ENCODE data around the gene FLCN.

DNA sequence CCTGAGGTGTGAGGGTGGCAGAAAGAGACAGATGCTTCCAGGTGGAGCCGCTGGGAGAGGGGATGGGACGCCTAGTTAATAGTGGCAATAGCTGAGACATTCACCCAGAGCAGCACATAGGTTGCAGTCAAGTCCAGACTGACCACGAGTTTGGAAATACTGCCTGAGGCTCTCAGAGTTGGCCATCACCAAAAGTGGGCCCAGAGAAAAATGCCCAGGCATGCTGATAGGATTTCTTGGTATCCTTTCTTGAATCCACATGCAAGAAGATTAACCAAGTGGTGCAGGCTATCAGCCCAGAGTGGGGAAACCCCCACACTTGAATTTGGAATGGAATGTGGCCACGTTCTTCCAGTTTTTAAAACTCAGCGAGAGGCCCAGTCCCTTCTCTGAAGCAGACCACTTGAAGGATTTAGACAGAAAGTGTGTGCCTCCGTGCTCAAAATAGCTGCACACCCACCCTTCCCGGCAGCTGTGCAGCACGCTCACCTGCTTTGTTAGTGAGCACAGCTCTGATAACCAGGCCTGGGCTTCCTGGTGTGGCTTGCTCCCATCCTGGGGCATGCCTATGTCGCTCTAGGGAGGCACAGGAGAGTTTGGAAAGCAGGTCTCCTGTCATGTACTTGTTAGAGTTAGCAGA, 66.5 kb downstream of the FLCN start:
- TF ChIP-seq POLR2A (IDR thresholded peaks at IDR 0.05) (no peak), EP300 (IDR thresholded peaks at IDR 0.05) (no peak), POLR2AphosphoS5 (IDR thresholded peaks at IDR 0.05) (no peak)
- TF ChIP-seq, protein P1, sequence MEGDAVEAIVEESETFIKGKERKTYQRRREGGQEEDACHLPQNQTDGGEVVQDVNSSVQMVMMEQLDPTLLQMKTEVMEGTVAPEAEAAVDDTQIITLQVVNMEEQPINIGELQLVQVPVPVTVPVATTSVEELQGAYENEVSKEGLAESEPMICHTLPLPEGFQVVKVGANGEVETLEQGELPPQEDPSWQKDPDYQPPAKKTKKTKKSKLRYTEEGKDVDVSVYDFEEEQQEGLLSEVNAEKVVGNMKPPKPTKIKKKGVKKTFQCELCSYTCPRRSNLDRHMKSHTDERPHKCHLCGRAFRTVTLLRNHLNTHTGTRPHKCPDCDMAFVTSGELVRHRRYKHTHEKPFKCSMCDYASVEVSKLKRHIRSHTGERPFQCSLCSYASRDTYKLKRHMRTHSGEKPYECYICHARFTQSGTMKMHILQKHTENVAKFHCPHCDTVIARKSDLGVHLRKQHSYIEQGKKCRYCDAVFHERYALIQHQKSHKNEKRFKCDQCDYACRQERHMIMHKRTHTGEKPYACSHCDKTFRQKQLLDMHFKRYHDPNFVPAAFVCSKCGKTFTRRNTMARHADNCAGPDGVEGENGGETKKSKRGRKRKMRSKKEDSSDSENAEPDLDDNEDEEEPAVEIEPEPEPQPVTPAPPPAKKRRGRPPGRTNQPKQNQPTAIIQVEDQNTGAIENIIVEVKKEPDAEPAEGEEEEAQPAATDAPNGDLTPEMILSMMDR (IDR thresholded peaks at IDR 0.05) = no peak

Data from suprapubic skin (tissue), 4 donors.